Measurements from ENCODE around the gene ACADM.
"Not testable (repeated sequence)": the region's sequence is repeated elsewhere in the genome, so short reads cannot be mapped to it uniquely, and the experiment has no call there.

The ACADM gene

GRCh38 chr1:75796376-75797272 is 72.1 kb downstream of the ACADM start, which contains the start of gene MSH4:
MSH4 (plus strand) TSS chr1:75796882; CDS start chr1:75796986, 104 bp downstream.
- TF ChIP-seq ZFX (IDR thresholded peaks at IDR 0.05) (no peak), CTCF (conservative IDR thresholded peaks at IDR 0.05) (no peak)
- no peak within 1 kb of the TSS for H3K27ac ChIP-seq

- no peak overlapping the region for H3K27ac ChIP-seq
These were observed 72.7 kb downstream of the ACADM start for GRCh38 chr1:75797273-75797588.

GRCh38 chr1:75797606-75798216 is 73.2 kb downstream of the ACADM start:
- H3K27ac ChIP-seq, result no peak overlapping the region
- TF ChIP-seq ZFX (IDR thresholded peaks at IDR 0.05) (no peak), CTCF (conservative IDR thresholded peaks at IDR 0.05) (no peak)

More at GRCh38 chr1:75797273-75797588, 72.7 kb downstream of the ACADM start:
- TF ChIP-seq CTCF (conservative IDR thresholded peaks at IDR 0.05) (no peak), ZFX (IDR thresholded peaks at IDR 0.05) (no peak)

- not testable (repeated sequence) for H3K27ac ChIP-seq
These were observed 77.0 kb downstream of the ACADM start for GRCh38 chr1:75801480-75801879.

- H3K27ac ChIP-seq, result no peak overlapping the region
- TF ChIP-seq CTCF (conservative IDR thresholded peaks at IDR 0.05) (no peak), ZFX (IDR thresholded peaks at IDR 0.05) (no peak)
These were observed 84.4 kb downstream of the ACADM start for GRCh38 chr1:75808921-75809320.

- not testable (repeated sequence) for H3K27ac ChIP-seq
These were observed 85.6 kb downstream of the ACADM start for GRCh38 chr1:75810113-75810512.

GRCh38 chr1:75811211-75811981 is 86.9 kb downstream of the ACADM start:
- peak overlapping the region; percentile 44 for H3K27ac ChIP-seq
- no peak for TF ChIP-seq ZFX (IDR thresholded peaks at IDR 0.05)
- no peak for TF ChIP-seq CTCF (conservative IDR thresholded peaks at IDR 0.05)

- TF ChIP-seq ZFX (IDR thresholded peaks at IDR 0.05), result no peak
- peak overlapping the region; percentile 76 for H3K27ac ChIP-seq
These were observed 87.6 kb downstream of the ACADM start for GRCh38 chr1:75812065-75812464.

Data from C4-2B (cell line).